Calu3 (cell line): ENCODE data around the gene CEMIP. TPM values are rescaled to one million over a fixed set of nuclear protein-coding genes. Genes with fewer than 3 reads are reported as not detected.

Experiments used
- BruUV-seq: library from RNA; stranded (reverse); fragments of 400-500 nt; replicated peaks from 2 replicates; lab custom pipeline; 2021; lab: Mats Ljungman, UMichigan
- CTCF ChIA-PET: fragments of 300-600 bp; sonication (Branson Sonifier 250); formaldehyde crosslinking; loops from one replicate; lab custom pipeline; 2022; ENCODE audit warnings: antibody characterized with exemption; lab: Charles Lee
- DNase-seq: peaks from one replicate; pipeline ENCODE4 v3.0.0; 2022
- H3K27ac Mint-ChIP-seq: one replicate; pipeline ENCODE4 v1.8.0; 2022; ENCODE audit warnings: mixed read lengths; ENCODE audit not compliant: unreplicated experiment
- H3K27me3 Mint-ChIP-seq: one replicate; pipeline ENCODE4 v1.8.0; 2022; ENCODE audit warnings: mixed read lengths; ENCODE audit not compliant: unreplicated experiment
- H3K36me3 Mint-ChIP-seq: one replicate; pipeline ENCODE4 v1.8.0; 2022; ENCODE audit warnings: mild to moderate bottlenecking, moderate library complexity, mixed read lengths; ENCODE audit not compliant: insufficient read depth, unreplicated experiment
- H3K4me1 Mint-ChIP-seq: one replicate; pipeline ENCODE4 v1.8.0; 2022; ENCODE audit warnings: mild to moderate bottlenecking, low read depth, mixed read lengths; ENCODE audit not compliant: unreplicated experiment
- H3K4me3 Mint-ChIP-seq: one replicate; pipeline ENCODE4 v1.8.0; 2022; ENCODE audit warnings: mild to moderate bottlenecking, low read depth, moderate library complexity, mixed read lengths; ENCODE audit not compliant: unreplicated experiment
- H3K9me3 Mint-ChIP-seq: one replicate; pipeline ENCODE4 v1.8.0; 2022; ENCODE audit warnings: low read depth, mixed read lengths; ENCODE audit not compliant: unreplicated experiment
- CTCF ChIP-seq: fragments of 200-600 bp; IDR thresholded peaks from one replicate; pipeline ENCODE4 v1.8.0; 2022; ENCODE audit warnings: antibody characterized with exemption; ENCODE audit not compliant: unreplicated experiment
- intact Hi-C: fragments of 100-400 bp; cut with micrococcal nuclease; formaldehyde crosslinking; loops from one replicate; pipeline ENCODE4 v1.10.0; 2022; ENCODE audit not compliant: unreplicated experiment
- total RNA-seq: library from RNA; stranded (reverse); gene quantifications from 2 replicates; pipeline ENCODE4 v1.2.3, GENCODE V29; 2022

Gene CEMIP
- total RNA-seq, 1 experiment from 2014 or later, result 1.8 TPM

- no TSS peak for BruUV-seq
- no peak for TF ChIP-seq CTCF
- no peaks in the 10 kb centered on the region for H3K4me1 Mint-ChIP-seq
- no peak overlapping the region for H3K27ac Mint-ChIP-seq
- H3K27me3 Mint-ChIP-seq, result no peaks in the 10 kb centered on the region
- DNase-seq, result no peak
- CTCF ChIA-PET, result no interaction called here
- no peak overlapping the region for H3K4me3 Mint-ChIP-seq
- H3K36me3 Mint-ChIP-seq, result no peaks in the 10 kb centered on the region
- intact Hi-C loops, result no loop called here
- H3K9me3 Mint-ChIP-seq, result peaks cover 3% of the 10 kb centered on the region
Observed at GRCh38 chr15:80913541-80913940, 134.4 kb downstream of the CEMIP start.

GRCh38 chr15:80915472-80915871, 136.3 kb downstream of the CEMIP start:
- H3K9me3 Mint-ChIP-seq, result no peaks in the 10 kb centered on the region
- H3K27ac Mint-ChIP-seq, result no peak overlapping the region
- H3K27me3 Mint-ChIP-seq, result no peaks in the 10 kb centered on the region
- no peak for DNase-seq
- H3K4me1 Mint-ChIP-seq, result no peaks in the 10 kb centered on the region
- H3K36me3 Mint-ChIP-seq, result no peaks in the 10 kb centered on the region
- no peak overlapping the region for H3K4me3 Mint-ChIP-seq
- intact Hi-C loops, result no loop called here
- no peak for TF ChIP-seq CTCF
- BruUV-seq, result no TSS peak
- CTCF ChIA-PET, result no interaction called here

GRCh38 chr15:80916056-80916455, 136.9 kb downstream of the CEMIP start:
- BruUV-seq, result no TSS peak
- Mint-ChIP-seq H3K27me3 (no peaks in the 10 kb centered on the region), H3K27ac (no peak overlapping the region), H3K36me3 (no peaks in the 10 kb centered on the region), H3K9me3 (no peaks in the 10 kb centered on the region), H3K4me3 (no peak overlapping the region), H3K4me1 (no peaks in the 10 kb centered on the region)
- intact Hi-C loops, result no loop called here
- CTCF ChIA-PET, result no interaction called here
- no peak for TF ChIP-seq CTCF
- DNase-seq, result no peak

- no peak overlapping the region for H3K4me3 Mint-ChIP-seq
- H3K27me3 Mint-ChIP-seq, result no peaks in the 10 kb centered on the region
- DNase-seq, result no peak
- no peaks in the 10 kb centered on the region for H3K4me1 Mint-ChIP-seq
- intact Hi-C loops, result no loop called here
- no TSS peak for BruUV-seq
- CTCF ChIA-PET, result no interaction called here
- no peak overlapping the region for H3K27ac Mint-ChIP-seq
- no peaks in the 10 kb centered on the region for H3K9me3 Mint-ChIP-seq
- TF ChIP-seq CTCF, result no peak
- H3K36me3 Mint-ChIP-seq, result no peaks in the 10 kb centered on the region
Observed at GRCh38 chr15:80918196-80918783, 139.1 kb downstream of the CEMIP start.
